GM19328 (cell line): ENCODE measurements around the gene GATAD2A.
"Not testable (repeated sequence)": the region's sequence is repeated elsewhere in the genome, so short reads cannot be mapped to it uniquely, and the experiment has no call there.

Source experiments
- ATAC-seq: cut with Tn5 transposase; IDR thresholded peaks from one replicate; pipeline ENCODE4 v1.9.1; 2021; ENCODE audit warnings: mild to moderate bottlenecking, moderate library complexity; ENCODE audit not compliant: unreplicated experiment

Gene GATAD2A

DNA sequence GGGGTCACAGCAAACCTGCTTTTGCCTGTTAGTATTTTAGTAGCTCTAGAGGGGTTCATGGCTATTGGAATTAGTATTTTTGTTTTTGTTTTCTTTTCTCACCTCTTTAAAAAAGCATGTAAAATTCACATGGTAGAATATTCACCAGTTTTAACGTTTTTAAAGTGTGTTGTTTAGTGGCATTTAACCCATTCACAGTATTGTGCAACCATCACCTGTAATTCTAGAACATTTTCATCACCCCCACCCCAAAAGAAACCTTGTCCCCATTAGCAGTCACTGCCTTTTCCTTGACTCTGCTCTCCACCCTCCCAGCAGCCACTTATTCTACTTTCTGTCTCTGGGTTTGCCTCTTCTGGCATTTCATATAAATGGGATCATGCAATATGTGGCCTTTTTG lies 39.8 kb downstream of the GATAD2A start:
- no peak for ATAC-seq

DNA sequence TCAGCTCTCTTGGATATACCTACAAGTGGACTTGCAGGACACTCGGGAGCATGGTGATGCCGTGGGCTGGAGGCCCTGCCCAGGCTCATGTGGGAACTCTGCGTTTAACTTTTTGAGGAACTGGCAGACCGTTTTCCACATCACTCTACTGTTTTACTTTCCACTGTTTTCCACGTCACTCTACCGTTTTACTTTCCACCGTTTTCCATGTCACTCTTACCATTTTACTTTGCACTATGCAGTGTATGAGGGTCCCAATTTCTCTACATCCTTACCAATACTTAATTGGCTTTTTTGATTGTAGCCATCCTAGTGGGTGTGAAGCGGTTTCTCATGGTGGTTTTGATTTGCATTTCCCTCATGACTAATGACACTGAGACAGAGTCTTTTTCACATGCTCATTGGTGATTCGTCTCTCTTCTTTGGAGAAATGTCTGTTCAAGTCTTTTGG lies 40.5 kb downstream of the GATAD2A start:
- no peak for ATAC-seq

GRCh38 chr19:19446655-19447437 lies 41.4 kb downstream of the GATAD2A start:
- ATAC-seq, result no peak

DNA sequence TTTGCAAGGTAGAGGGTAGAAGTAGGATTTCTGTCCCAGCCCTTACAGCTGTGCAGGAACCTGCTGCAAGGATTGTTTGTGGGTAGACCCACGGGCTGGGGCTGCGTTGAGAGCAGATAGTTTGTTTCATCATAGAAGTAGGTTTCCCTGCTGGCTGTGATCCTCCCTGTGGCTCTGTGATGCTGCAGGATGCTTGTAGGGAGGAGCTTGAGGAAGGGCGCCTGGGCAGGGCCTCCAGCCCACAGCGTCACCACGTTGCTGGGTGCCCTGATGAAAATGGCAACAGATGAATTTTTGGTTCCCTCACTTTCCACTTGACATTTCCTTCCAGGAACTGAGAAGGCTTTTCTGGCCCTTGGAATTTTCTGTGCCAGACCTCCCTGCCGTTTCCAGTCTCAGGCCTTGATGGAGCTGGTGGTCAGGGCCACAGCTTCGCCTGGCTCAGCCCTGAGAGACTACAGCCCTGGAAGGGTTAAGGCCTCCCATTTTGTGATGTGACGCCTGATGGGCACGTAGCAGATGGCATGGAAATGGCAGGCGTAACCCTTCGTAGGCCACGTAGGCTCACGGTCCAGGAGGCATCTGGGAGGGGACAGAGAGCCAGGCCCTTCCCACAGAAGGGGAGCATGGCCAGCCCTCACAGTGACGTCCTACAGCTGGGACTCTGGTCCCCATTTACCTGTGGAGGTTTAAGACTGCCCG lies 42.2 kb downstream of the GATAD2A start:
- no peak for ATAC-seq

GRCh38 chr19:19448238-19448544 lies 42.7 kb downstream of the GATAD2A start:
- ATAC-seq, result no peak

DNA sequence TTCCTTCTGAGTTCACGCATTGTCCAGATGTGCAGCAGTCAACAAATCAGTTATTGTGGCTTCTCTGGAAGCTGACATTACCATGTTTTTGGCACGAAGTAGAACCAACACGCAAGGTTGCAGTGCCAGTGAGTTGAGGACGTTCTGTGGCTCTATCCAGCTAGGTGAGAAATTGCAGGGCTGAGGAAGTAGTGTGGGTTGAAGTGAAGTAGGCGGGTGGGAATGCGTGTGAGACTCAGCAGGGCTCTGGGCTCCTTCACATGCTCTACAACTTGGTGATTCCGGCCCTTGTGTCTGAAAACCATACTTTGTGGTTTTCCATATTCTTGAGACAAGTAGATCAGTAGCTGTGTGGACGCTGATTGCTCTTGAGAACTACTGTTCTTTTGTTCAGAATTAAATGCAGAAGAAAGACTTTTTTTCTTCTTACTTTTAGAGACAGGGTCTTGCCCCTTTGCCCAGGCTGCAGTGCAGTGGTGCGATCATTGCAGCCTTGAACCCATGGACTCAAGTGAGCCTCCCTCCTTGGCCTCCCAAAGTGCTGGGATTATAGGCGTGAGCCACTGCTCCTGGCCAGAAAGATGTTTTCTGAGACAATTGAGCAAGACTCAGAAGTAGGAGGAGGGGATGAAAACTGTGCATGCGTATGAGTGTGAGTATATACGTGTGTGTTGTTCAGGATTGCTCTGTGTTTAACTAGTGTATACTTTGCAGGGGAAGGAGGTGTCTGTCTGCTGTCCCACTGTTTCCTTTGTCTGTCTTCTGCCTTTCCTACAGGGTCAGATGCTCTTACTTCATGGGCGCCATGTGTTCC lies 46.2 kb downstream of the GATAD2A start:
- no peak for ATAC-seq

- ATAC-seq, result no peak
Observed at GRCh38 chr19:19452243-19453124, 47.0 kb downstream of the GATAD2A start.

- no peak for ATAC-seq
Observed at GRCh38 chr19:19453125-19453454, 47.6 kb downstream of the GATAD2A start.

GRCh38 chr19:19455166-19455919 lies 49.9 kb downstream of the GATAD2A start:
- ATAC-seq, result not testable (repeated sequence)

- ATAC-seq, result no peak
Observed at GRCh38 chr19:19457671-19458070, 52.2 kb downstream of the GATAD2A start.

GRCh38 chr19:19458110-19458816 lies 52.8 kb downstream of the GATAD2A start:
- no peak for ATAC-seq

DNA sequence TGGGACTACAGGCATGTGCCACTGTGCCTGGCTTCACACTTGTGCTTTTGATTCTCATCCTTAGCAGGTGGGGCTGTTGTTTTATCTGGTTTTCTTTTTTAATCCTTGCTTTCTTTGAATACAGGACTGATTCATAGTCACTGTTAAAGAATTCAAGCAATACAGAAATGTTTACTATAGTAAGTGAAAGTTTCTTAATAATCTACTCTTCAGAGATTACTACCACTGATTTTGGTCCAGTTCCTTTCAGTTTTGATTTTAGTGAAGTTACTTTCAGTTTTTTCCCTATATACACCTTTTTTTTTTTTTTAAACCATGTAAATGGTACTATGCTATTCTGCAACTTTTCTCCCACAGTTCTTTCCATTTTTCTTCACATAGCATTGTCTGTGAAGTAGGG lies 53.6 kb downstream of the GATAD2A start:
- ATAC-seq, result no peak

GRCh38 chr19:19459707-19460251 lies 54.3 kb downstream of the GATAD2A start:
- ATAC-seq, result no peak

DNA sequence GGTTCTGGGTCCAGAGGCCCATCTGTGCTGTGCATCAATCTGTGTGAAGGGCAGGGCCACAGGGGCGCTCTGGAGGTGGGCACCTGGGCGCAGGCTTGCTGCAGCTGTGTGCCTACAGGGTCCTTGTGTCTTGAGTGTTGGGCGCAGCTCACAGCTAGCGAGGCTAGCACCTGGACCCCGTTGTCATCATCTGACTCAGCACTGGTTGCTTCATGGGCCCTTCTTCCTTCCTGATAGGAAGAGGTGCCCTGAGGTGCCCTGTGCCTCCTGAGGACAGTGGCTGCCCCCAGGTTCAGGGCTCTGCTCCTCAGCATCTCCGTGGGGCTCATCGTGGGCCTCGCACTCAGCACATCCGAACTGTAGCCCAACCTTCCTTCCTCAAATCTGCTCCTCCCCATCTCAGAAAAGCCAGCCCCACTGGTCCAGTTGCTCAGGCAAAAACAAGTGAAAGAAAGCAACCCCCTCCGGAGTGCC lies 54.8 kb downstream of the GATAD2A start:
- ATAC-seq, result no peak

DNA sequence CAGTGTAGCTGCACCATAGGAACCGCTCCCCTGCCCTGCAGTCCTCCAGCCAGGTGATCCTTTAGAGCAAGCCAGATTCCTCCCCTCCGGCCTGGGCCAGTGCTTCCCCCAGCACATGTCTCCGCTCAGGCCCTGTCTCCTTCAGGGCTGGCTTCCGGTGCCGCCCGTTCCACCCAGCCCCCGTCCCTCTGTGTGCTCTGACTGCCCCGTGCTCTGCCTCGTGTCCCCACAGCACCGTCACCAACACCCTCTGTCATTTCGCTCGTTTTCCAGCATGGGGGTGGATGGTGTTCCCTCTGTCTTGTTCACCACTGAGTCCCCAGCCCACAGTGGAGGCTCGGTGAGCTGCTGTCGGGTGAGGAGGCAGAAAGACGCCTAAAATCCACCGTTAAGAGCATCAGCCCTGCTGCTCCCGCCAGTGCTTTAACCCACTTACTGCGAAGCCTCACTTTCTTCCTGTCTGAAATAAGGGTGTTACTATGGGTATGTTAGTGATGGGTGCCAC lies 55.3 kb downstream of the GATAD2A start:
- no peak for ATAC-seq

GRCh38 chr19:19461306-19461670 lies 55.8 kb downstream of the GATAD2A start:
- ATAC-seq, result no peak

DNA sequence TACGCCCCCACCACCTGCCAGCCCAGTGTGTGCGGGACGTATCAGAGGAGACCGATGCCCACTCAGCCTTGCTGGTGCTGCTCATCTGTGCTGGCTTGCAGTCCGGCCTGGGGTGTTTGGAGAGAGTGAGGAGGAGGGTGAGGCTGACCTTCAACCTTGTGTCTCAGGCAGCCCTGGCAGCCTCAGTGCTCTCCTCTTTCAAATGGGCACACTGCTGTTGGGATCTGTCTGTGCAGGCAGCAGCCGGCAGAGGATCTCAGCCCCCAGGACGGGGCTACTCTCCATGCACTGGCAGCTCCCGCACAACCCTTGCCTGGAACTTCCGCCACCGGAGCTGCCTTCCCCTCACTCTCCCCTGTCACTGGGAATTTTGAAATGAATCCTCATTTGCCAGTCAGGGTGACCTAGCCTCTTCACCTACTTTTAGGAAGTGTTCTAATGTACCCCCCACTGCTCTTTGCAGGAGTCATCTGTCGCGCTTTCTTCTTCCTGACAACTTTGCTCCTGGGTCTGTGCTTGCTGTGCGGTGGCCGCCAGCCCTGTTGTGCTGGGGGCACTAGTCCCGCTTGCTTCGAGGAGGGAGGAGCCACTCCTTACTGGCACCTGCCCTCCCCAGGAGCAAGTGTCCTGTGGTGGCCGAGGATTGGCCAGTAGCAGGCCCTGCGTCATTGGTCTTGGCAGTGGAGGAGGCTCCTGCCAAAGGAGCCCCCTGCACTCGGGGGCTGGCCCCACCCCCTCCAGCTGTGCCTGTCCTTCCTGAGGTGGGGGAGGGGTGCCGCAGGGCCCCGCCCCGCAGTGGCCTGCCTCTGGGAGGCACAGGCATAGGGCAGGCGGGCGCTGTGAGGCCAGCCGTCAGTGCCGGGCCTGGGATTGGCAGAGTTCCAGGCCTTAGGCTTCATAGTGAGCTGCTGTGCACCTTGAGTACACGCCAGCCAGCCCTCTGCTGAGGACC lies 56.5 kb downstream of the GATAD2A start:
- ATAC-seq, result no peak
